DOHH2 (cell line): ENCODE measurements around the gene ODC1.

Experiments
- H3F3A ChIP-seq: fragments of 200-600 bp; sonication (generic), shearing (Covaris generic); 2 replicates; pipeline ENCODE4 v1.6.0; 2016; ENCODE audit warnings: antibody characterized with exemption, mild to moderate bottlenecking; ENCODE audit not compliant: control insufficient read depth, insufficient read depth
- H3K27ac ChIP-seq: fragments of 200-600 bp; sonication (generic); 2 replicates; pipeline ENCODE4 v1.5.1; 2014; ENCODE audit warnings: low read depth, mild to moderate bottlenecking, low read length, moderate library complexity
- H3K27me3 ChIP-seq: fragments of 200-600 bp; sonication (generic); 2 replicates; pipeline ENCODE4 v1.6.1; 2014; ENCODE audit warnings: mild to moderate bottlenecking, low read length, mixed read lengths; ENCODE audit not compliant: control insufficient read depth
- H3K36me3 ChIP-seq: fragments of 200-600 bp; sonication (generic); 2 replicates; pipeline ENCODE4 v1.6.1; 2014; ENCODE audit warnings: mild to moderate bottlenecking, low read length, moderate library complexity, mixed read lengths; ENCODE audit not compliant: control insufficient read depth
- H3K4me1 ChIP-seq: fragments of 200-600 bp; sonication (generic); 2 replicates; pipeline ENCODE4 v1.6.1; 2014; ENCODE audit warnings: mild to moderate bottlenecking, low read length, mixed read lengths; ENCODE audit not compliant: control insufficient read depth
- H3K4me2 ChIP-seq: fragments of 200-600 bp; sonication (generic); 2 replicates; pipeline ENCODE4 v1.6.0; 2014; ENCODE audit warnings: mild to moderate bottlenecking, low read length, moderate library complexity
- H3K4me3 ChIP-seq: fragments of 200-600 bp; sonication (generic); 2 replicates; pipeline ENCODE4 v1.5.1; 2014; ENCODE audit warnings: mild to moderate bottlenecking, low read length, mixed read lengths
- H3K79me2 ChIP-seq: fragments of 200-600 bp; sonication (generic); 2 replicates; pipeline ENCODE4 v1.6.1; 2014; ENCODE audit warnings: mild to moderate bottlenecking, low read length, mixed read lengths; ENCODE audit not compliant: control insufficient read depth
- H3K9me2 ChIP-seq: fragments of 200-600 bp; sonication (generic); replicated peaks from 2 replicates; pipeline ENCODE4 v1.6.1; 2014; ENCODE audit warnings: mild to moderate bottlenecking, low read length, mixed read lengths; ENCODE audit not compliant: control insufficient read depth
- H3K9me3 ChIP-seq: fragments of 200-600 bp; sonication (generic); 2 replicates; pipeline ENCODE4 v1.6.1; 2014; ENCODE audit warnings: antibody characterized with exemption, low read length, mixed read lengths; ENCODE audit not compliant: control insufficient read depth, insufficient read depth
- H4K20me1 ChIP-seq: fragments of 200-600 bp; sonication (generic); 2 replicates; pipeline ENCODE4 v1.6.0; 2014; ENCODE audit warnings: low read depth, mild to moderate bottlenecking, antibody characterized with exemption, low read length, moderate library complexity; ENCODE audit not compliant: control insufficient read depth, insufficient read depth
- EZH2phosphoT487 ChIP-seq: fragments of 200-600 bp; sonication (generic); IDR thresholded peaks from 2 replicates; pipeline ENCODE4 v1.6.1; 2017; ENCODE audit warnings: borderline replicate concordance, mild to moderate bottlenecking, antibody characterized with exemption, low read length, moderate library complexity, mixed read lengths
- TF ChIP-seq, protein P1 (sequence below): fragments of 200-600 bp; sonication (generic); IDR thresholded peaks from one replicate; pipeline ENCODE4 v1.5.1; 2014; ENCODE audit warnings: antibody characterized with exemption, mild to moderate bottlenecking, low read depth, low read length; ENCODE audit not compliant: poor library complexity, severe bottlenecking

Gene ODC1

DNA sequence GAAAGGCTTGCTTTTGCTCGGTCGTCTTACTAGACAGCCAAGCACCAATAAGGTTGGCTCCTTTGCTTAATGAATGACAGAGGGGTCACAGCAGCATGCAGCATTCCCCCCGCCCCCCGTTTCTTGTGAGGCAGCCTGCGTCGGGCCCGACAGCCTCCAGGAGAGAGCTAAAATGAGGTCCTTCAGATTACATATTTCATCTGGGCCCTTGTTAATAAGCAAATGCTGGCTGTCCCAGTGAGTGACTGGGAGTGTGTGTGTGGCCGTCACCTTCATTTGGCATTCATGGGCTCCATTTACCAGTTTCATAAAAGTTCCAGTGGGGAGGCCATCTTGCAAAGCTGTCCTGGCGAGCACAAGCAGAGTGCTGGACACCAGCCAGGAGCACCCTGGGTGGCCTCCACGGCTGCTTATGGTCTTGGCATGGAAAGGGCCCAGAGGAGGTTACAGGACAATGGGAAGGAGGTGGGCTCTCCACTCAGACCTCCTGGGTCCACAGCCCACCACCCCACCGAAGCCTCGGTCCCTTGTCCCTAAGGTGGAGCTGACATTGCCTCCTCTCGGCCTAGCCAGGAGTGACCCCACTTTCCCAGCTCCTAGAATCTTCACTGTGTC lies 37.2 kb downstream of the ODC1 start:
- Histone ChIP-seq H3K9me3 (0 out of 2 replicates have a peak, but pooled peaks cover 2% of the 10 kb centered on the region), H3K79me2 (no peaks in the 10 kb centered on the region), H4K20me1 (no peaks in the 10 kb centered on the region; the same call in 1 of the 2 replicates), H3K4me1 (peaks cover 60% of the 10 kb centered on the region), H3K36me3 (peaks cover 4% of the 10 kb centered on the region; the same call in 1 of the 2 replicates), H3K27me3 (no peaks in the 10 kb centered on the region), H3K4me2 (peak overlapping the region; percentile 80), H3K4me3 (peak overlapping the region; percentile 40), H3F3A (peaks cover 10% of the 10 kb centered on the region), H3K27ac (peak overlapping the region; percentile 82), H3K9me2 (no peaks in the 10 kb centered on the region)
- TF ChIP-seq, protein P1, sequence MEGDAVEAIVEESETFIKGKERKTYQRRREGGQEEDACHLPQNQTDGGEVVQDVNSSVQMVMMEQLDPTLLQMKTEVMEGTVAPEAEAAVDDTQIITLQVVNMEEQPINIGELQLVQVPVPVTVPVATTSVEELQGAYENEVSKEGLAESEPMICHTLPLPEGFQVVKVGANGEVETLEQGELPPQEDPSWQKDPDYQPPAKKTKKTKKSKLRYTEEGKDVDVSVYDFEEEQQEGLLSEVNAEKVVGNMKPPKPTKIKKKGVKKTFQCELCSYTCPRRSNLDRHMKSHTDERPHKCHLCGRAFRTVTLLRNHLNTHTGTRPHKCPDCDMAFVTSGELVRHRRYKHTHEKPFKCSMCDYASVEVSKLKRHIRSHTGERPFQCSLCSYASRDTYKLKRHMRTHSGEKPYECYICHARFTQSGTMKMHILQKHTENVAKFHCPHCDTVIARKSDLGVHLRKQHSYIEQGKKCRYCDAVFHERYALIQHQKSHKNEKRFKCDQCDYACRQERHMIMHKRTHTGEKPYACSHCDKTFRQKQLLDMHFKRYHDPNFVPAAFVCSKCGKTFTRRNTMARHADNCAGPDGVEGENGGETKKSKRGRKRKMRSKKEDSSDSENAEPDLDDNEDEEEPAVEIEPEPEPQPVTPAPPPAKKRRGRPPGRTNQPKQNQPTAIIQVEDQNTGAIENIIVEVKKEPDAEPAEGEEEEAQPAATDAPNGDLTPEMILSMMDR, result no peak
- no peak for TF ChIP-seq EZH2phosphoT487

- no peaks in the 10 kb centered on the region for H3K79me2 ChIP-seq
- peak overlapping the region; percentile 82 for H3K27ac ChIP-seq
Measured at GRCh38 chr2:10410001-10410822, 37.9 kb downstream of the ODC1 start.

DNA sequence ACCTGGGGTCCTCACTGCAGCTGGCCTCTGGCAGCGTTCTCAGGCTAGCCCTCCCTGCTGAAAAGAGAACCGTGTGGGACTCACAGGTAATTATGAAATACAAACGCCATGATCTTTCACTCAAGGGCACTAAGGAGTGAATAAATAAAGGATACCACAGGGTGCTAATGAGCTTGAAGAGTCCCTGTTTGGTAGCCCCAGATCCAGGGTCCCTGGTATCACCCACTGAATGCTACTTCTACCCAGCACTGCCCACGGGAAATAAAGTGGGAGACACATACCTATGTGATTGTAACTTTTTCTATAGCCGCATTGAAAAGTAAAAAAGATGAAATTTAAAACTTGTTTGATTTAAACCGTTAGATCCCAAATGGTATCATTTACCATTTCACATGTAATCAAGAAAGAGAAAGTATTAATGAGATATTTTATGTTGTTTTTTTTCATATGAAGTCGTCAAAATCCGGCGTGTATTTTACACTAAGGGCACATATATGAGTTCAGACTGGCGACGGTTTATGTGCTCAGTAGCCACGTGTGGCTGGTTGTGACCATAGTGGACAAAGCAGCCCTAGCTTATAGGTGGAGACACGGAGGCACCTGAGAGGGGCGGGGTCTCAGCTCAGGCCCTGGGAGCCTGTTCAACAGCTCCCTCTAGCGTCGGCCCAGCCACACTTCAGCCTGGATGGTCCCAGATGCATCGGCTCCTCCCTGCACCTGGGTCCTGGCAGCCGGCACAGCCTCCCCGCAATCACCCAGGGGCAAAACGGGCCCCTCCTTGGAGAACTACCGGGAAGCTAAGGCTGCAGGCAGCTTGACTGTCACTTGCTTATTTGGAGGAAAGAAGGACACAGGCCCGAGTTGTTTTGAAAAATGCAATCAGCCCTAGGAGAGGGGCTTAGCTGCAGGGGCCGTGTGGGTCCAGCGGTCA lies 39.2 kb downstream of the ODC1 start:
- H3K36me3 ChIP-seq, result peaks cover 4% of the 10 kb centered on the region; the same call in 1 of the 2 replicates
- TF ChIP-seq, protein P1, result peak; percentile 95
- TF ChIP-seq EZH2phosphoT487, result no peak
- no peaks in the 10 kb centered on the region; the same call in 1 of the 2 replicates for H4K20me1 ChIP-seq
- H3K27ac ChIP-seq, result peak overlapping the region; percentile 82
- H3K4me2 ChIP-seq, result peak overlapping the region; percentile 80
- H3K9me2 ChIP-seq, result no peaks in the 10 kb centered on the region
- 0 out of 2 replicates have a peak, but pooled peaks cover 2% of the 10 kb centered on the region for H3K9me3 ChIP-seq
- peaks cover 58% of the 10 kb centered on the region for H3K4me1 ChIP-seq
- H3K27me3 ChIP-seq, result no peaks in the 10 kb centered on the region
- H3K4me3 ChIP-seq, result peak overlapping the region; percentile 60
- peaks cover 10% of the 10 kb centered on the region for H3F3A ChIP-seq
- no peaks in the 10 kb centered on the region for H3K79me2 ChIP-seq

More at GRCh38 chr2:10410001-10410822, 37.9 kb downstream of the ODC1 start:
- no peak for TF ChIP-seq EZH2phosphoT487
- TF ChIP-seq, protein P1, result no peak
- H3K4me2 ChIP-seq, result peak overlapping the region; percentile 80
- peaks cover 4% of the 10 kb centered on the region; the same call in 1 of the 2 replicates for H3K36me3 ChIP-seq
- H3K4me1 ChIP-seq, result peaks cover 60% of the 10 kb centered on the region
- peaks cover 10% of the 10 kb centered on the region for H3F3A ChIP-seq
- H3K27me3 ChIP-seq, result no peaks in the 10 kb centered on the region
- peak overlapping the region; percentile 60 for H3K4me3 ChIP-seq
- no peaks in the 10 kb centered on the region; the same call in 1 of the 2 replicates for H4K20me1 ChIP-seq
- H3K9me2 ChIP-seq, result no peaks in the 10 kb centered on the region
- 0 out of 2 replicates have a peak, but pooled peaks cover 2% of the 10 kb centered on the region for H3K9me3 ChIP-seq
